Dendritic cell treated with granulocyte-macrophage colony-stimulating factor and Interleukin-4, amounts not matched to agents 40 ng/mL and 50 ng/mL, for 4 days (primary cell): Measurements from ENCODE around the gene GARIN5B.
"Not testable (repeated sequence)": the region's sequence is repeated elsewhere in the genome, so short reads cannot be mapped to it uniquely, and the experiment has no call there.

Source experiments
- H3K27ac Mint-ChIP-seq: one replicate; pipeline ENCODE4 v1.8.0; 2022; ENCODE audit warnings: mild to moderate bottlenecking, mixed read lengths
- H3K27me3 Mint-ChIP-seq: one replicate; pipeline ENCODE4 v1.8.0; 2022; ENCODE audit warnings: mild to moderate bottlenecking, mixed read lengths
- H3K36me3 Mint-ChIP-seq: one replicate; pipeline ENCODE4 v1.8.0; 2022; ENCODE audit warnings: low read depth, mixed read lengths
- H3K4me1 Mint-ChIP-seq: one replicate; pipeline ENCODE4 v1.8.0; 2022; ENCODE audit warnings: low read depth, mixed read lengths
- H3K4me3 Mint-ChIP-seq: one replicate; pipeline ENCODE4 v1.8.0; 2022; ENCODE audit warnings: mild to moderate bottlenecking, moderate library complexity, mixed read lengths
- H3K9me3 Mint-ChIP-seq: one replicate; pipeline ENCODE4 v1.8.0; 2022; ENCODE audit warnings: mixed read lengths
- intact Hi-C: fragments of 100-400 bp; cut with micrococcal nuclease; formaldehyde crosslinking; loops from one replicate; pipeline ENCODE4 v1.15.0; 2022

GARIN5B gene

GRCh38 chr19:55341595-55342531 lies 21.2 kb downstream of the GARIN5B start:
- intact Hi-C loops, result no loop called here
- Mint-ChIP-seq H3K27me3 (peaks cover 1% of the 10 kb centered on the region), H3K4me1 (peaks cover 39% of the 10 kb centered on the region), H3K4me3 (peak overlapping the region; percentile 27), H3K36me3 (peaks cover 67% of the 10 kb centered on the region), H3K27ac (no peak overlapping the region), H3K9me3 (no peaks in the 10 kb centered on the region)

DNA sequence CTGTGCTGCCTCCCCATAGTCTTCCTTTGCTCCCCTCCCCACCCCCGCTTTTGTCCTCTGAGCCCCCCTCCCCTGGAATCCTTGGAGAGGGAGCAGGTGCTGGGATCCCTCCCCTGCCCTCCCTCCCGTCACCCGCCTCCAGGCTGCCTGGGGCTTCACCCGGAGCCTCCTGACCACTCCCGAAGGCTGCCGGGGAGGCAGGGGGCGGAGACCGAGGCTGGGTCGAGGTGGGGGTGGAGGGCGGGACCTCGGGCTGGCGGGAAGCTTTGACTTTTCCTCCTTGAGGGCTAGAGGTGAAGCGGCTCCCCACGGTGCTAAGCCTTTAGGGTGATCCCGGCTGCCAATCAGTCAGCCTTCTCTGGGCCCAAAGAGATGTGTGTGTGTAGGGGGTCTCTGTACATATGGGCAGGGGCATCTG lies 21.9 kb downstream of the GARIN5B start:
- intact Hi-C loops, result no loop called here
- peaks cover 61% of the 10 kb centered on the region for H3K36me3 Mint-ChIP-seq
- H3K4me1 Mint-ChIP-seq, result peaks cover 39% of the 10 kb centered on the region
- no peaks in the 10 kb centered on the region for H3K9me3 Mint-ChIP-seq
- H3K27me3 Mint-ChIP-seq, result peaks cover 3% of the 10 kb centered on the region
- peak overlapping the region; percentile 91 for H3K27ac Mint-ChIP-seq
- H3K4me3 Mint-ChIP-seq, result peak overlapping the region; percentile 90

GRCh38 chr19:55340784-55341147 lies 22.3 kb downstream of the GARIN5B start:
- H3K27me3 Mint-ChIP-seq, result peaks cover 3% of the 10 kb centered on the region
- peak overlapping the region; percentile 91 for H3K27ac Mint-ChIP-seq
- intact Hi-C loops, result no loop called here
- H3K4me3 Mint-ChIP-seq, result peak overlapping the region; percentile 90
- peaks cover 57% of the 10 kb centered on the region for H3K36me3 Mint-ChIP-seq
- H3K4me1 Mint-ChIP-seq, result peaks cover 39% of the 10 kb centered on the region
- no peaks in the 10 kb centered on the region for H3K9me3 Mint-ChIP-seq

- peaks cover 33% of the 10 kb centered on the region for H3K4me1 Mint-ChIP-seq
- peaks cover 50% of the 10 kb centered on the region for H3K36me3 Mint-ChIP-seq
- no peaks in the 10 kb centered on the region for H3K9me3 Mint-ChIP-seq
- peak overlapping the region; percentile 91 for H3K27ac Mint-ChIP-seq
- H3K27me3 Mint-ChIP-seq, result peaks cover 3% of the 10 kb centered on the region
- intact Hi-C loops, result loop anchor here (2.0 to 5.0 kb wide), 3 partner anchors 15 to 47 kb away; partner anchors contain the start of genes RPL28 and TMEM150B
- H3K4me3 Mint-ChIP-seq, result peak overlapping the region; percentile 90
These were observed 22.9 kb downstream of the GARIN5B start for GRCh38 chr19:55339889-55340783.

GRCh38 chr19:55339105-55339888 lies 23.8 kb downstream of the GARIN5B start, which contains the start of gene KMT5C:
TSS of gene KMT5C (plus strand) at chr19:55339876. CDS start at chr19:55341937, 2,061 bp downstream.
- peak within 1 kb of the TSS; percentile 91 for H3K27ac Mint-ChIP-seq
- peaks cover 42% of the 10 kb centered on the region for H3K36me3 Mint-ChIP-seq
- intact Hi-C loops, result loop anchor here (2.0 to 5.0 kb wide), 3 partner anchors 14 to 48 kb away; partner anchors contain the start of genes RPL28 and TMEM150B
- no peaks in the 10 kb centered on the region for H3K9me3 Mint-ChIP-seq
- peaks cover 32% of the 10 kb centered on the region for H3K4me1 Mint-ChIP-seq
- H3K27me3 Mint-ChIP-seq, result peaks cover 3% of the 10 kb centered on the region
- peak within 1 kb of the TSS; percentile 90 for H3K4me3 Mint-ChIP-seq

DNA sequence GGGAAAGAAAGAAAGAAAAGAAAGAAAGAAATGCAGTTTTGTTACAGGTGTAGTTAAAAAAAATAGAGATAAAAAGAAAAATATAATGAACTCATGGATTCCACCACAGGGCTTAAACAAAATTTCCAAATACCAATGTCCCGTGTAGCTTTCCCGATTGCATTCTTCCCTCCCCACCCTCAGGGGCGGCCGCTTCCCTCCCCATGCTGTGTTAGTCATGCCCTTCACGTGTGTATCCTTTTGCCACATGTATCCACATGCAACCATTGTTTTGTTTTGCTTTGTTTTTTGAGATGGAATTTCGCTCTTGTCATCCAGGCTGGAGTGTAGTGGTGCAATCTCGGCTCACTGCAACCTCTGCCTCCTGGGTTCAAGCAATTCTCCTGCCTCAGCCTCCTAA lies 27.0 kb downstream of the GARIN5B start:
- peaks cover 3% of the 10 kb centered on the region for H3K27me3 Mint-ChIP-seq
- H3K9me3 Mint-ChIP-seq, result no peaks in the 10 kb centered on the region
- peaks cover 13% of the 10 kb centered on the region for H3K36me3 Mint-ChIP-seq
- H3K4me1 Mint-ChIP-seq, result peaks cover 36% of the 10 kb centered on the region
- no peak overlapping the region for H3K4me3 Mint-ChIP-seq
- intact Hi-C loops, result loop anchor here (5.0 kb wide), 1 partner anchor 51 kb away; the partner anchor contains the start of gene RPL28
- no peak overlapping the region for H3K27ac Mint-ChIP-seq

DNA sequence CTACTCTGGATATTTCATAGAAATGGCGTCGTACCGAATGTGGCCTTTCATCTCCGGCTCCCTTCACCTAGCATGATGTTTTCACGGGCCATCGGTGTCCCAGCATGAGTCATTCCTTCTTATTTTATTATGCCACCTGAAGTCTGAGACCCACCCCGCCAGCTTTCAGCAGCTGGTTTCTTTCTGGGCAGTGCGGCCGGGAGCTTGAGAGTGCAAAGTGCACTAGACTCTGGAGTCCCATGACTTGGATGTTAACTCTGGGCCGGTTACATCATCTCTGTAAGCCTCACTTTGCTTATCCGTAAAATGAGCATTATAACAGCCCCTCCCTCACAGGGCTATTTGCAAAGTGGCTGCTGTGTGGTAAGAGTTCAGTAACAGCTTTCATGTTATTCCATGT lies 29.2 kb downstream of the GARIN5B start:
- no peaks in the 10 kb centered on the region for H3K9me3 Mint-ChIP-seq
- peaks cover 3% of the 10 kb centered on the region for H3K27me3 Mint-ChIP-seq
- no peak overlapping the region for H3K4me3 Mint-ChIP-seq
- intact Hi-C loops, result no loop called here
- no peaks in the 10 kb centered on the region for H3K36me3 Mint-ChIP-seq
- peaks cover 32% of the 10 kb centered on the region for H3K4me1 Mint-ChIP-seq
- H3K27ac Mint-ChIP-seq, result no peak overlapping the region

DNA sequence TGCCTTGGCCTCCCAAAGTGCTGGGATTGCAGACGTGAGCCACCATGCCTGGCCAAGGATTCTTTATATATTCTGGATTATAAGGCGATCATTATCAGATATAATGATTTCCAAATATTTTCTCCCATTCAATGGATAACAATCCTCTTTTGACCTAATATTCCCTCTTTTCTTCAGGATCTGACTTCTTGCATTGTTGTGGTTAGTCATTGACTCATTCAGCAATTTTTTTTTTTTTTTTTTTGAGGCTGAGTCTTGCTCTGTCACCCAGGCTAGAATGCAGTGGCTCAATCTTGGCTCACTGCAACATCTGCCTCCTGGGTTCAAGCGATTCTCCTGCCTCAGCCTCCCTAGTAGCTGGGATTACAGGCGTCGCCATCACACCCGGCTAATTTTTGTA lies 33.3 kb downstream of the GARIN5B start:
- H3K4me3 Mint-ChIP-seq, intact Hi-C loops, H3K36me3 Mint-ChIP-seq, H3K9me3 Mint-ChIP-seq, H3K27me3 Mint-ChIP-seq: not testable (repeated sequence)
- Mint-ChIP-seq H3K4me1 (peaks cover 54% of the 10 kb centered on the region), H3K27ac (peak overlapping the region; percentile 54)

- H3K4me1 Mint-ChIP-seq, result peaks cover 58% of the 10 kb centered on the region
- H3K4me3 Mint-ChIP-seq, H3K36me3 Mint-ChIP-seq, H3K9me3 Mint-ChIP-seq, intact Hi-C loops, H3K27me3 Mint-ChIP-seq: not testable (repeated sequence)
- peak overlapping the region; percentile 55 for H3K27ac Mint-ChIP-seq
These were observed 34.2 kb downstream of the GARIN5B start for GRCh38 chr19:55328774-55329318.

- H3K4me1 Mint-ChIP-seq, result peaks cover 68% of the 10 kb centered on the region
- peak within 1 kb of the TSS; percentile 94 for H3K27ac Mint-ChIP-seq
- no peaks in the 10 kb centered on the region for H3K9me3 Mint-ChIP-seq
- H3K4me3 Mint-ChIP-seq, result peak within 1 kb of the TSS; percentile 90
- peaks cover 39% of the 10 kb centered on the region for H3K36me3 Mint-ChIP-seq
- H3K27me3 Mint-ChIP-seq, result no peaks in the 10 kb centered on the region
- intact Hi-C loops, result loop anchor here (2.0 kb wide), 1 partner anchor 14 kb away; the partner anchor contains the start of gene KMT5C
These were observed 37.9 kb downstream of the GARIN5B start, which contains the start of gene TMEM150B for GRCh38 chr19:55325172-55325571. TSS of gene TMEM150B (minus strand) at chr19:55325341. CDS start at chr19:55321036, 4,305 bp downstream.

DNA sequence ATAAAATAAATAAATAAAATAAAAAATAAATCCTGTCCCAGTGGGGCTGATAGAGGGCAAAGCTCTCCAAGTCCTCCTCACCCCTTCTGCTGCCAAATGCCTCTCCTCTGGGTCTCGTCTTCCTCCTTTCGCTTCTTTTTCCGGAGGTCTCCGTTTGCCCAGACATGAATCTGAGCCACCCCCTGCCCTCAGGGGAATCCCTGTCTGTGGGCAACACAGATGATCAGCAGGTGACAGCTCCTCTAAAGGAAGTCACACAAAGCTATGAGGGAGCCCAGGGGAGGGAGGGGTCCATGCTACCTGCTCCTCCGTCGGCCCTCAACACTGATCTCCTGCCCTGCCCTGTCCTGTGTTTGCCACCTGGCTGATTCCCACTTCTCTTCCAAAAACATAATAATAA lies 38.4 kb downstream of the GARIN5B start:
- intact Hi-C loops, result loop anchor here (2.0 kb wide), 1 partner anchor 14 kb away; the partner anchor contains the start of gene KMT5C
- Mint-ChIP-seq H3K27me3 (no peaks in the 10 kb centered on the region), H3K9me3 (no peaks in the 10 kb centered on the region), H3K36me3 (peaks cover 44% of the 10 kb centered on the region), H3K27ac (peak overlapping the region; percentile 94), H3K4me3 (peak overlapping the region; percentile 90), H3K4me1 (peaks cover 68% of the 10 kb centered on the region)

- peak overlapping the region; percentile 77 for H3K4me3 Mint-ChIP-seq
- H3K27me3 Mint-ChIP-seq, result no peaks in the 10 kb centered on the region
- H3K4me1 Mint-ChIP-seq, result peaks cover 60% of the 10 kb centered on the region
- H3K36me3 Mint-ChIP-seq, result peaks cover 67% of the 10 kb centered on the region
- intact Hi-C loops, result no loop called here
- no peaks in the 10 kb centered on the region for H3K9me3 Mint-ChIP-seq
- peak overlapping the region; percentile 94 for H3K27ac Mint-ChIP-seq
These were observed 40.7 kb downstream of the GARIN5B start for GRCh38 chr19:55322204-55322885.
